ENCODE data around the gene UNK. TPM values are rescaled to one million over a fixed set of nuclear protein-coding genes. Genes with fewer than 3 reads are reported as not detected.
A peak's percentile ranks its signal among the peaks of the same experiment; 100 is the strongest.

Gene UNK
- total RNA-seq, 1 donor from 2014 or later, result 14.3 TPM

GRCh38 chr17:75838410-75838809, 53.8 kb downstream of the UNK start:
- DNase-seq (no peak), ATAC-seq (ENCODE audit: poor library complexity) (peak; percentile 27)
- intact Hi-C loops (cut with DNase I), result no loop called here

GRCh38 chr17:75839942-75840798, 55.6 kb downstream of the UNK start:
- intact Hi-C loops (cut with DNase I), result no loop called here
- ATAC-seq (ENCODE audit: poor library complexity) (no peak), DNase-seq (no peak)

- intact Hi-C loops (cut with DNase I), result no loop called here
- ATAC-seq (ENCODE audit: poor library complexity) (no peak), DNase-seq (no peak)
These were observed 56.2 kb downstream of the UNK start for GRCh38 chr17:75840799-75841164.

GRCh38 chr17:75842411-75842810, 57.8 kb downstream of the UNK start:
- intact Hi-C loops (cut with DNase I), result no loop called here
- no peak for DNase-seq
- ATAC-seq (ENCODE audit: poor library complexity), result no peak

GRCh38 chr17:75842963-75843576, 58.5 kb downstream of the UNK start:
- intact Hi-C loops (cut with DNase I), result no loop called here
- no peak for DNase-seq
- ATAC-seq (ENCODE audit: poor library complexity), result no peak

GRCh38 chr17:75843577-75844529, 59.2 kb downstream of the UNK start, which contains the start of gene UNC13D:
Gene UNC13D (minus strand): TSS chr17:75844404. CDS start chr17:75844337, 67 bp downstream.
- ATAC-seq (ENCODE audit: poor library complexity) (peak; percentile 18), DNase-seq (peak; percentile 63)
- intact Hi-C loops (cut with DNase I), result no loop called here

- no peak for DNase-seq
- intact Hi-C loops (cut with DNase I), result no loop called here
- ATAC-seq (ENCODE audit: poor library complexity), result peak; percentile 59
These were observed 60.0 kb downstream of the UNK start for GRCh38 chr17:75844530-75845057.

GRCh38 chr17:75845058-75845711, 60.6 kb downstream of the UNK start:
- DNase-seq (peak; percentile 89), ATAC-seq (ENCODE audit: poor library complexity) (peak; percentile 84)
- intact Hi-C loops (cut with DNase I), result no loop called here

- intact Hi-C loops (cut with DNase I), result no loop called here
- no peak for ATAC-seq (ENCODE audit: poor library complexity)
- no peak for DNase-seq
These were observed 61.5 kb downstream of the UNK start for GRCh38 chr17:75845933-75846691.

GRCh38 chr17:75846692-75847613, 62.3 kb downstream of the UNK start:
- DNase-seq (peak; percentile 30), ATAC-seq (ENCODE audit: poor library complexity) (no peak)
- intact Hi-C loops (cut with DNase I), result no loop called here

GRCh38 chr17:75847614-75848522, 63.3 kb downstream of the UNK start:
- ATAC-seq (ENCODE audit: poor library complexity), result no peak
- intact Hi-C loops (cut with DNase I), result no loop called here
- no peak for DNase-seq

- DNase-seq, result peak; percentile 88
- intact Hi-C loops (cut with DNase I), result no loop called here
- ATAC-seq (ENCODE audit: poor library complexity), result no peak
These were observed 64.1 kb downstream of the UNK start for GRCh38 chr17:75848523-75849278.

- DNase-seq (no peak), ATAC-seq (ENCODE audit: poor library complexity) (no peak)
- intact Hi-C loops (cut with DNase I), result no loop called here
These were observed 64.7 kb downstream of the UNK start for GRCh38 chr17:75849279-75849646.

GRCh38 chr17:75849724-75850123, 65.1 kb downstream of the UNK start:
- intact Hi-C loops (cut with DNase I), result no loop called here
- DNase-seq (no peak), ATAC-seq (ENCODE audit: poor library complexity) (no peak)
